Activated CD4-positive, alpha-beta memory T cell treated with anti-CD3 and anti-CD28 coated beads for 36 hours (primary cell): ENCODE measurements around the gene TTC27. TPM values are rescaled to one million over a fixed set of nuclear protein-coding genes. Genes with fewer than 3 reads are reported as not detected.

Experiments used
- microRNA-seq: library from miRNA; unstranded; fragments of <30 nt; microRNA quantifications from one replicate; pipeline ENCODE4 v1.2.0, GENCODE V29; 2022; ENCODE audit warnings: borderline number of aligned reads, borderline microRNAs expressed, borderline replicate concordance
- total RNA-seq, 2 experiments: library from RNA; stranded (reverse); gene quantifications; one replicate each; pipeline ENCODE4 v1.2.3, GENCODE V29; 2021

The TTC27 gene
- total RNA-seq, 2 experiments from 2014 or later = 27.9 to 29.8 TPM

Small RNA genes lying within 50 kb of the gene (microRNA-seq; reads per million reads assigned to microRNA genes)
- not detected for gene MIR4765
